Stimulated activated CD4-positive, alpha-beta T cell treated with anti-CD3 and anti-CD28 coated beads, Interleukin-2, amount 100 ng/mL, for 4 hours (primary cell): ENCODE data around the gene RIPOR2.
A peak's percentile ranks its signal among the peaks of the same experiment; 100 is the strongest.

Experiments used
- DNase-seq: peaks from one replicate; pipeline ENCODE4 v3.0.0-alpha.2; 2020; ENCODE audit warnings: low read depth

RIPOR2 gene

GRCh38 chr6:24935366-24936152 is at the start of gene RIPOR2:
Gene RIPOR2 (minus strand): TSS chr6:24935960. CDS start chr6:24935898, 62 bp downstream.
- peak; percentile 39 for DNase-seq

GRCh38 chr6:24985323-24985722 is 49.6 kb upstream of the RIPOR2 start:
- DNase-seq, result no peak

DNA sequence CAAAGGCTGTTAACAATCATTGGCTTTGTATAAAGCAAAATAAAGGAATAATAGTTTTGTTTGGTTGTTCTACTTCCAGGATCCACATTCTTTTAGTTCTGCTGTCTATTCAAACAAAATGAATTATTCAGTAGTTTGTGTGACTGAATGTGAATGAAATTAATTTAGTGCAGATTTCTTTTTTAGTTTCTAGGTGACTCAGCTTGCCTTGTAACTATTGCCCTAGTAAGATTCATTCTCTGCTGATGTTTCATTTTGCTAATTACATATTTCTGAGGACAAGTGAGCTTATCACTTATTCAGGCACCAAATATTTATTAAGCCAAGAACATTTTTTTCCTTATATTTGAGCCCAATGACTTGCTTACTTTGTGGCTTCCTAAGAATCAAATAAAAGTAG is 46.5 kb upstream of the RIPOR2 start:
- no peak for DNase-seq

DNA sequence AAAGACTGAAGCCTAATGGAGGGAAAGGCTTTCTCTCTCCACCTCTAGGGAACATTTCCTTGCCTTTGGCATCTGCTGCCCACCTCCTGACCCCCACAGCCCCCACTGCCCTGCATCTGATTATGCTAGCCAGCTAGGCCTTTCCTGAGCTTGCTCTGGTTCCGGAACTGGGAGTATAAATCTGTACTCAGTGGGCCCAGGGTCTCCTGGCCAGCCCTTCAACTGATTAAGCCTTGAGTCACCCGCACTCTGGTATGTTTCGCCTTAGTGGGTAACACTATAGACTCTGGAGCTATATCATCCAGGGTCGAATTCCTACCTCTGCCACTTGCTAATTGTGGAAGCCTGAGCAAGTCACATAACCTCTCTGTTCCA is 45.6 kb upstream of the RIPOR2 start:
- no peak for DNase-seq

- DNase-seq, result no peak
These were observed 45.0 kb upstream of the RIPOR2 start for GRCh38 chr6:24980507-24981385.

DNA sequence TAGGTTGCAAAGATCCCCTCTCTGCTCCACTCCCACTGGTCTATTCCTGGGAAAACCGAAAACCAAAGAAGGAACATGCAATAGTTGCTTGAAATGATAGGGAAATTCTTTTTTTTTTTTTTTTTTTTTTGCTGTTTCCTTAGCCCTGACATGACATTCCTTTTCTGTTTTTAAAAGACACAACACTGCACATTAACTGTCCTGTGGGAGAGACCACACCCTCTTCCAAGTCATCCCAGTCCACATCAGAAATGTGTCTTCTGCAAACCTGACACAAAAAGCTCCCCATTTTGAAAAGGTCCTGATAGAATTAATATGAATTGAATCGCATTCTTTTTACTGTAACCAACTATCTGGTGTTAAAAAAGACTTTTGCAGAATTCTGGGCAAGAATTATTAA is 43.4 kb upstream of the RIPOR2 start:
- no peak for DNase-seq

DNA sequence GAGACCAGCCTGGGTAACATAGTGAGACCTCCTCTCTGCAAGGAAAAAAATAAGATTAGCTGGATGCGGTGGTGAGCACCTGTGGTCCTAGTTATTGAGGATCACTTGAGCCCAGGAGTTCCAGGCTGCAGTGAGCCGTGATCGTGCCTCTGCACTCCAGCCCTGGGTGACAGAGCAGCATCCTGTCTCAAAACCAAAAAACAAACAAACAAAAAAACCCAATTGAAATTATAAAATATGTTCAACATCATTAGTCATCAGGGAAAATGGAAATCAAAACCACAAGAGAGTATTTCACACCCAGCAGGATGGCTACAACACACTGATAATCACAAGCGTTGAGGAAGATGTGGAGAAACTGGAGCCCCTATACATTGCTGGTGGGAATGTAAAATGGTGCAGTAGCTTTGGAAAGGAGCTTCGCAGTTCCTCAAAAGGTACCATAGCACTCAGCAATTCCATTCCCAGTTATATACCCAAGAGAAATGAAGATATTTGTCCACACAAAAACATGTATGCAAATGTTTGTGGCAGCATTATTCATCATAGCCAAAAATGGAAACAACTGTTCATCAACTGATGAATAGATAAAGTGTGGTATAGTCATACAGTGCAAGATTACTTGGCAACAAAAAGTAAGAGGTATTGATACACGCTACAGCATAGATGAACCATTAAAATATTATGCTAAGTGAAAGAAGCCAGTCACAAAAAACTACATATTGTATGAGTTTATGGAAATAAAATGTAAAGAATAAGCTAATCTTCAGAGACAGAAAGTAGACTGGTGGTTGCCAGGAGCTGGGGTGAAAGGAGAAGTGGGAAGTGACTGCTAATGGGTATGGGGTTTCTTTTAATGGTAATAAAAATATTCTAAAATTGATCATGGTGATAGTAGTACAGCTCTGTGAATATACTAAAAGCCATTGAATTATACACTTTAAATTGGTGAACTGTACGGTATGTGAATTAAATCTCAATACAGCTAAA is 38.7 kb upstream of the RIPOR2 start:
- no peak for DNase-seq

GRCh38 chr6:24972311-24972958 is 36.7 kb upstream of the RIPOR2 start:
- DNase-seq, result no peak

GRCh38 chr6:24971067-24971466 is 35.3 kb upstream of the RIPOR2 start:
- DNase-seq, result no peak

- no peak for DNase-seq
These were observed 33.6 kb upstream of the RIPOR2 start for GRCh38 chr6:24969343-24969860.

DNA sequence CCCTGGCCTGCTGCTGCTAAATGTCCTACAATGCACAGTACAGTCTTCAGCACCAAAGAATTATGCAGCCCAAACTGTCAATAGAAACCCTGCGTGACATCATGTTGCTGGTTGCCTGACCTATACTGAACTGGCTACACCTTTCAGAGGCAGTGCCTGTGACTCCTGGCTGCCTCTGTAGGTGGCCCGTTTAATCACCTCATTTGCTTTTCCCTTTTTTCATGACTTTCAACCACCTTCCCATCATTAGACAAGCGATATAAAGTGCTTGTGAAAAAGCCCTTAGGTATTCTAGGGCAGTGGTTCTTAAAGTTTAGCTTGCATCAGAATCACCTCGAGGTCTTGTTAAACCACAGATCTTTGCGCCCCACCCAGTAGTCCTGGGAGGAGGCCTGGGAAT is 33.0 kb upstream of the RIPOR2 start:
- DNase-seq, result no peak

GRCh38 chr6:24967211-24967610 is 31.5 kb upstream of the RIPOR2 start:
- no peak for DNase-seq

GRCh38 chr6:24966381-24966780 is 30.6 kb upstream of the RIPOR2 start:
- DNase-seq, result no peak

DNA sequence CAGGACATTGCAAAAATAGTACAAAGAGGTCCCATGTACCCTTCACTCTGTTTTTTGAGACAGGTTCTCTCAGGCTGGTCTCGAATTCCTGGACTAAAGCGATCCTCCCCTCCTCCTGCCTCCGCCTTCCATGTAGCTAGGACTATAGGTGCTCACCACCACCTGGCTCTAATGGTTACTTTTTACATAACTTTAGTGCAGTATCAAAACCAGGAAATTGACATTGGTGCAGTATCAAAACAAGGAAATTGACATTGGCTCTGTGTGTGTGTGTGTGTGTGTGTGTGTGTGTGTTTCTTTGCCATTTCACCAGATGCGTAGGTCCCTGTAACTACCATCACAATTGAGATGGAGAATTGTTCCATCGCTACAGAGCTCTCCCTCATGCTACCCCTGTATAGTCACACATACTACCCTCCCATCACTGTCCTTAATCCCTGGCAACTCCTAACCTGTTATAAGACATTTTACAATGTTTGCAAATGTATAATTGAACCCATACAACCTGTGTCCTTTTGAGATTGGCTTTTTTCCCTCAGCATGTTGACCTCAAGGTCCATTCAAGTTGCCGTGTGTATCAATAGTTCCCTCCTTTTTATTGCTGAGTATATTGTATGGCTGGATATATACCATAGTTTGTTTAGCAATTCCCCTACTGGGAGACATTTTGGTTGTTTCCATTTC is 28.3 kb upstream of the RIPOR2 start:
- no peak for DNase-seq

DNA sequence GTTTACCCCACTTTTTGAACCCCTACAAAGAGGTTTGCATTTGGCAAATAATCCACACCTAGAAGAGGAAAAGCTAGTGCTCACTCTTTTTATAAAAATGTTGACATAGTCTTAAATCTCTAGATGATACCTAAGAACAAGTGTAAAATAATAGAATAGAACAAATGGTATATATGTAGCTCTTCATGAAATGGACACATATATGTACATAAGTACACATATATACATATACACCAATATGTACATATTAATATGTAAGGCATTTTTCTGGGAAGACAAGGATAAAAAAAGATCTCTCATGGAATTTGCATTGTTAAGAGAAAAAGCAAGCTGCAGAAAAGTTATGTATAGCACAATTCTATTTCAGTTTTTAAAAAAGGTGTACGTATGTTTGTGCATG is 27.6 kb upstream of the RIPOR2 start:
- DNase-seq, result no peak

GRCh38 chr6:24961852-24962251 is 26.1 kb upstream of the RIPOR2 start:
- no peak for DNase-seq

- no peak for DNase-seq
These were observed 25.3 kb upstream of the RIPOR2 start for GRCh38 chr6:24960991-24961475.

GRCh38 chr6:24959319-24959718 is 23.6 kb upstream of the RIPOR2 start:
- no peak for DNase-seq

- DNase-seq, result no peak
These were observed 21.4 kb upstream of the RIPOR2 start for GRCh38 chr6:24957199-24957598.

- no peak for DNase-seq
These were observed 18.0 kb upstream of the RIPOR2 start for GRCh38 chr6:24953726-24954125.
